ENCODE measurements around the gene RPS25. TPM values are rescaled to one million over a fixed set of nuclear protein-coding genes. Genes with fewer than 3 reads are reported as not detected.
A peak's percentile ranks its signal among the peaks of the same experiment; 100 is the strongest.
"Not testable (repeated sequence)": the region's sequence is repeated elsewhere in the genome, so short reads cannot be mapped to it uniquely, and the experiment has no call there.

Gene RPS25
- total and polyA plus RNA-seq, 4 donors = 451 to 1,390 (median 695) TPM

- not testable (repeated sequence) for H3K36me3 ChIP-seq (ENCODE audit: control insufficient read depth, insufficient read depth, low read length); H3K27ac ChIP-seq (ENCODE audit: low read depth, low read length); DNase-seq (ENCODE audit: low read depth in 4 of 6, low spot score in 6 of 6); H3K27me3 ChIP-seq (ENCODE audit: control insufficient read depth, insufficient read depth, low read length); H3K9me3 ChIP-seq (ENCODE audit: control insufficient read depth, insufficient read depth, low read length); H3K4me3 ChIP-seq (ENCODE audit: low read depth, low read length)
- H3K4me1 ChIP-seq (ENCODE audit: control insufficient read depth, insufficient read depth, low read length) = peaks cover 12% of the 10 kb centered on the region
- 76% methylated on average over 7 of the region's 8 CpGs for WGBS (ENCODE audit: insufficient coverage)
Measured at GRCh38 chr11:118984337-118984736, 33.8 kb downstream of the RPS25 start.

GRCh38 chr11:118980191-118980881 is 37.8 kb downstream of the RPS25 start:
- no peak overlapping the region for H3K27ac ChIP-seq (ENCODE audit: low read depth, low read length)

GRCh38 chr11:118979434-118979833 is 38.7 kb downstream of the RPS25 start:
- peaks cover 17% of the 10 kb centered on the region for H3K4me1 ChIP-seq (ENCODE audit: control insufficient read depth, insufficient read depth, low read length)
- no peaks in the 10 kb centered on the region for H3K36me3 ChIP-seq (ENCODE audit: control insufficient read depth, insufficient read depth, low read length)
- no peak overlapping the region for H3K4me3 ChIP-seq (ENCODE audit: low read depth, low read length)
- H3K27ac ChIP-seq (ENCODE audit: low read depth, low read length) = no peak overlapping the region
- DNase-seq (ENCODE audit: low read depth in 4 of 6, low spot score in 6 of 6) = peak in 1 of 6 donors; percentile 3
- no peaks in the 10 kb centered on the region for H3K9me3 ChIP-seq (ENCODE audit: control insufficient read depth, insufficient read depth, low read length)
- peaks cover 2% of the 10 kb centered on the region for H3K27me3 ChIP-seq (ENCODE audit: control insufficient read depth, insufficient read depth, low read length)
- WGBS (ENCODE audit: insufficient coverage) = 9% methylated on average over 9 of the region's 9 CpGs

More at GRCh38 chr11:118980191-118980881, 37.8 kb downstream of the RPS25 start:
- Histone ChIP-seq H3K4me3 (ENCODE audit: low read depth, low read length) (no peak overlapping the region), H3K27me3 (ENCODE audit: control insufficient read depth, insufficient read depth, low read length) (peaks cover 2% of the 10 kb centered on the region), H3K36me3 (ENCODE audit: control insufficient read depth, insufficient read depth, low read length) (no peaks in the 10 kb centered on the region), H3K9me3 (ENCODE audit: control insufficient read depth, insufficient read depth, low read length) (no peaks in the 10 kb centered on the region), H3K4me1 (ENCODE audit: control insufficient read depth, insufficient read depth, low read length) (peaks cover 17% of the 10 kb centered on the region)
- no peak for DNase-seq (ENCODE audit: low read depth in 4 of 6, low spot score in 6 of 6)
- WGBS (ENCODE audit: insufficient coverage) = 19% methylated on average over 20 of the region's 21 CpGs

GRCh38 chr11:118975771-118976709 is 42.1 kb downstream of the RPS25 start:
- no peak for DNase-seq (ENCODE audit: low read depth in 4 of 6, low spot score in 6 of 6)
- Histone ChIP-seq H3K27ac (ENCODE audit: low read depth, low read length) (no peak overlapping the region), H3K4me3 (ENCODE audit: low read depth, low read length) (no peak overlapping the region), H3K27me3 (ENCODE audit: control insufficient read depth, insufficient read depth, low read length) (peaks cover 6% of the 10 kb centered on the region), H3K9me3 (ENCODE audit: control insufficient read depth, insufficient read depth, low read length) (no peaks in the 10 kb centered on the region), H3K4me1 (ENCODE audit: control insufficient read depth, insufficient read depth, low read length) (peaks cover 17% of the 10 kb centered on the region), H3K36me3 (ENCODE audit: control insufficient read depth, insufficient read depth, low read length) (no peaks in the 10 kb centered on the region)
- 85% methylated on average over 8 of the region's 15 CpGs for WGBS (ENCODE audit: insufficient coverage)

GRCh38 chr11:118973985-118974384 is 44.2 kb downstream of the RPS25 start:
- WGBS (ENCODE audit: insufficient coverage) = 100% methylated on average over 2 of the region's 2 CpGs
- H3K36me3 ChIP-seq (ENCODE audit: control insufficient read depth, insufficient read depth, low read length) = no peaks in the 10 kb centered on the region
- peaks cover 7% of the 10 kb centered on the region for H3K27me3 ChIP-seq (ENCODE audit: control insufficient read depth, insufficient read depth, low read length)
- no peak for DNase-seq (ENCODE audit: low read depth in 4 of 6, low spot score in 6 of 6)
- H3K4me3 ChIP-seq (ENCODE audit: low read depth, low read length) = no peak overlapping the region
- H3K4me1 ChIP-seq (ENCODE audit: control insufficient read depth, insufficient read depth, low read length) = peaks cover 3% of the 10 kb centered on the region
- no peak overlapping the region for H3K27ac ChIP-seq (ENCODE audit: low read depth, low read length)
- H3K9me3 ChIP-seq (ENCODE audit: control insufficient read depth, insufficient read depth, low read length) = no peaks in the 10 kb centered on the region

- no peak for DNase-seq (ENCODE audit: low read depth in 4 of 6, low spot score in 6 of 6)
- peaks cover 7% of the 10 kb centered on the region for H3K27me3 ChIP-seq (ENCODE audit: control insufficient read depth, insufficient read depth, low read length)
- no peaks in the 10 kb centered on the region for H3K9me3 ChIP-seq (ENCODE audit: control insufficient read depth, insufficient read depth, low read length)
- no peak within 1 kb of the TSS for H3K4me3 ChIP-seq (ENCODE audit: low read depth, low read length)
- H3K4me1 ChIP-seq (ENCODE audit: control insufficient read depth, insufficient read depth, low read length) = no peaks in the 10 kb centered on the region
- no peak within 1 kb of the TSS for H3K27ac ChIP-seq (ENCODE audit: low read depth, low read length)
- H3K36me3 ChIP-seq (ENCODE audit: control insufficient read depth, insufficient read depth, low read length) = no peaks in the 10 kb centered on the region
- 28% methylated on average over 26 of the region's 33 CpGs for WGBS (ENCODE audit: insufficient coverage)
Measured at GRCh38 chr11:118971646-118972045, 46.5 kb downstream of the RPS25 start, which contains the start of gene FOXR1. Gene FOXR1 (plus strand): TSS chr11:118971761. CDS start chr11:118971932, 171 bp downstream.

GRCh38 chr11:118969508-118969907 is 48.6 kb downstream of the RPS25 start:
- no CpG with 5 or more reads among the region's 2 CpGs for WGBS (ENCODE audit: insufficient coverage)
- not testable (repeated sequence) for DNase-seq (ENCODE audit: low read depth in 4 of 6, low spot score in 6 of 6); H3K27ac ChIP-seq (ENCODE audit: low read depth, low read length); H3K4me3 ChIP-seq (ENCODE audit: low read depth, low read length); H3K36me3 ChIP-seq (ENCODE audit: control insufficient read depth, insufficient read depth, low read length); H3K27me3 ChIP-seq (ENCODE audit: control insufficient read depth, insufficient read depth, low read length); H3K4me1 ChIP-seq (ENCODE audit: control insufficient read depth, insufficient read depth, low read length); H3K9me3 ChIP-seq (ENCODE audit: control insufficient read depth, insufficient read depth, low read length)

Small RNAs within 50 kb of the gene (small RNA-seq; reads per million reads assigned to genes)
- gene AP003392.2 (ENCODE audit: low replicate concordance) (not detected), gene RF00017 (ENCODE audit: low replicate concordance) (not detected), gene RF00019 (ENCODE audit: low replicate concordance) (not detected)

Other genes starting within 250 kb of the RPS25 start
- gene DDX6, start 227.2 kb downstream of the RPS25 start, total RNA-seq = 100 to 1,000 TPM; 145 to 230 TPM
- 100 to 1,000 TPM in 1 of 2 donors, 10 to 100 TPM in 1; 99.6 to 126 TPM for gene DDX6, start 227.2 kb downstream of the RPS25 start, polyA plus RNA-seq (ENCODE audit: insufficient read length in 2 of 2)
- gene CXCR5, start 134.5 kb downstream of the RPS25 start, total RNA-seq = not detected
- not detected for gene CXCR5, start 134.5 kb downstream of the RPS25 start, polyA plus RNA-seq (ENCODE audit: insufficient read length in 2 of 2)
- gene BCL9L, start 92.4 kb downstream of the RPS25 start, total RNA-seq = 10 to 100 TPM; 11.0 to 15.0 TPM
- gene BCL9L, start 92.4 kb downstream of the RPS25 start, polyA plus RNA-seq (ENCODE audit: insufficient read length in 2 of 2) = 10 to 100 TPM; 47.8 to 51.5 TPM
- gene UPK2, start 62.0 kb downstream of the RPS25 start, total RNA-seq = under 1 TPM in 1 of 2 donors, not detected in 1; 0.17 TPM
- 1 to 10 TPM; 3.3 to 3.5 TPM for gene UPK2, start 62.0 kb downstream of the RPS25 start, polyA plus RNA-seq (ENCODE audit: insufficient read length in 2 of 2)
- gene FOXR1, start 46.6 kb downstream of the RPS25 start, total RNA-seq = not detected
- gene FOXR1, start 46.6 kb downstream of the RPS25 start, polyA plus RNA-seq (ENCODE audit: insufficient read length in 2 of 2) = under 1 TPM; 0.67 to 0.68 TPM
- gene CENATAC, start 20.2 kb downstream of the RPS25 start, total RNA-seq = 10 to 100 TPM; 25.6 to 37.5 TPM
- gene CENATAC, start 20.2 kb downstream of the RPS25 start, polyA plus RNA-seq (ENCODE audit: insufficient read length in 2 of 2) = 10 to 100 TPM; 33.5 to 66.9 TPM
- 10 to 100 TPM; 61.3 to 97.4 TPM for gene TRAPPC4, start 423 bp upstream of the RPS25 start, total RNA-seq
- 100 to 1,000 TPM; 108 to 145 TPM for gene TRAPPC4, start 423 bp upstream of the RPS25 start, polyA plus RNA-seq (ENCODE audit: insufficient read length in 2 of 2)
- 10 to 100 TPM in 1 of 2 donors, 1 to 10 TPM in 1; 8.1 to 16.8 TPM for gene SLC37A4, start 12.5 kb upstream of the RPS25 start, total RNA-seq
- 10 to 100 TPM; 21.5 to 26.1 TPM for gene SLC37A4, start 12.5 kb upstream of the RPS25 start, polyA plus RNA-seq (ENCODE audit: insufficient read length in 2 of 2)
- 10 to 100 TPM; 70.8 to 84.5 TPM for gene HYOU1, start 38.9 kb upstream of the RPS25 start, total RNA-seq
- gene HYOU1, start 38.9 kb upstream of the RPS25 start, polyA plus RNA-seq (ENCODE audit: insufficient read length in 2 of 2) = 10 to 100 TPM; 90.3 to 93.9 TPM
- 10 to 100 TPM; 28.1 to 43.1 TPM for gene VPS11, start 49.5 kb upstream of the RPS25 start, total RNA-seq
- gene VPS11, start 49.5 kb upstream of the RPS25 start, polyA plus RNA-seq (ENCODE audit: insufficient read length in 2 of 2) = 10 to 100 TPM; 56.2 to 57.8 TPM
- gene HMBS, start 66.5 kb upstream of the RPS25 start, total RNA-seq = 10 to 100 TPM in 1 of 2 donors, 1 to 10 TPM in 1; 4.0 to 15.7 TPM
- gene HMBS, start 66.5 kb upstream of the RPS25 start, polyA plus RNA-seq (ENCODE audit: insufficient read length in 2 of 2) = 10 to 100 TPM; 23.0 to 31.1 TPM
- 10 to 100 TPM; 12.9 to 23.0 TPM for gene DPAGT1, start 83.5 kb upstream of the RPS25 start, total RNA-seq
- gene DPAGT1, start 83.5 kb upstream of the RPS25 start, polyA plus RNA-seq (ENCODE audit: insufficient read length in 2 of 2) = 10 to 100 TPM; 41.3 to 44.3 TPM
- gene C2CD2L, start 89.0 kb upstream of the RPS25 start, total RNA-seq = 10 to 100 TPM in 1 of 2 donors, 1 to 10 TPM in 1; 9.7 to 12.6 TPM
- 10 to 100 TPM; 33.5 to 35.3 TPM for gene C2CD2L, start 89.0 kb upstream of the RPS25 start, polyA plus RNA-seq (ENCODE audit: insufficient read length in 2 of 2)
- 10 to 100 TPM; 15.5 to 22.9 TPM for gene HINFP, start 103.2 kb upstream of the RPS25 start, total RNA-seq
- gene HINFP, start 103.2 kb upstream of the RPS25 start, polyA plus RNA-seq (ENCODE audit: insufficient read length in 2 of 2) = 10 to 100 TPM; 26.2 to 38.4 TPM
- 1 to 10 TPM; 2.1 to 5.6 TPM for gene ABCG4, start 130.7 kb upstream of the RPS25 start, total RNA-seq
- 10 to 100 TPM; 11.8 to 16.9 TPM for gene ABCG4, start 130.7 kb upstream of the RPS25 start, polyA plus RNA-seq (ENCODE audit: insufficient read length in 2 of 2)
- gene NLRX1, start 150.4 kb upstream of the RPS25 start, total RNA-seq = 10 to 100 TPM in 1 of 2 donors, 1 to 10 TPM in 1; 8.9 to 15.6 TPM
- gene NLRX1, start 150.4 kb upstream of the RPS25 start, polyA plus RNA-seq (ENCODE audit: insufficient read length in 2 of 2) = 10 to 100 TPM in 1 of 2 donors, 1 to 10 TPM in 1; 9.5 to 10.2 TPM
- gene NHERF4, start 167.1 kb upstream of the RPS25 start, total RNA-seq = under 1 TPM in 1 of 2 donors, not detected in 1; 0.28 TPM
- gene NHERF4, start 167.1 kb upstream of the RPS25 start, polyA plus RNA-seq (ENCODE audit: insufficient read length in 2 of 2) = 1 to 10 TPM in 1 of 2 donors, under 1 TPM in 1; 0.29 to 1.1 TPM
- gene CBL, start 188.0 kb upstream of the RPS25 start, total RNA-seq = 10 to 100 TPM; 13.4 to 19.2 TPM
- gene CBL, start 188.0 kb upstream of the RPS25 start, polyA plus RNA-seq (ENCODE audit: insufficient read length in 2 of 2) = 10 to 100 TPM; 25.3 to 37.4 TPM

Measured in spinal cord (tissue), 10 donors.